ENCODE results near the gene ATP4B.

The ATP4B gene

DNA sequence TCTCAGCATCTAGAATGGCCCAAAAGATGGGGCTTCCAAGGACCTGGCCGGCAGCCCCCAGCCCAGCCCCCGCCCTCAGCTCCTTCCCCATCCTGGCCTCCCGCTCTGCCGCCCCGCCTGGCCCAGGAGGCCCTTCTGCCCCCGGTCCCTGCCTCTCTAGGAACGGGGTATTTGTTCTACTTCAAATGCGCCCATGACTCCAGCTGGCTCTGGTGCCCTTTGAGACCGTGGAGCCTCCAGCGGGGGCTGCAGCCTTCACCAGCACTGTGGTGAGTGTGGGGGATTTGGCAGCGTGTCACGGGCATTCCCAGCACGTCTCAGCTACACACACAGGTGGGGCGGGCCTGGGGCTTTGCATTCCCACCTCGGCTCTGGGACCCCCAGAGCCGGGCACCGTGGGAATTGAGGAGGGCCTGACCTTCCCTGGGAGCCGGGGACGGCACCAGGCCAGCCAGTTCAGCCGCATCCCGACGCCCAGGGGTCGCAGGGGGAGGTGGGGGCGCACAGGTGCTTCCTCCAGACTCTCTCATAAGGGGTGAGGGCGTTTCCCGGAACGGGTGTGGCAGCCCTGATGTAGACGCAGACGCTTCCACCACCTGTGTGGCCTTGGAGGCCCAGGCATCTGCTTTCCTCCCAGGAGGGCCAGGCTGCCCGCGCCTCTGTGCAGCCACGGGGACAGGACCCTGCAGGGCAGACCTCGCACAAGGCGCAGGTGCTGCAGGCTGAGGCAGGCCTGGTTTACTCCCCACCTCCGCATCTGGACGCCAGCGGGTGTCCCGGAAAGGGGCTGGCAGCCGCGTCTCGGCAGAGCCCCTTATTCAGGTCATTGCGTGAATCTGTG is 947 bp downstream of the ATP4B start:
- no peak for TF ChIP-seq Cebpa-rat (IDR thresholded peaks at IDR 0.05)
- peaks cover 69% of the 10 kb centered on the region for H3K4me1 ChIP-seq
- no peaks in the 10 kb centered on the region for H4K20me1 ChIP-seq
- H3K9me3 ChIP-seq: peaks cover 7% of the 10 kb centered on the region; the same call in 1 of the 2 replicates
- H3K4me3 ChIP-seq: peak overlapping the region; percentile 36; the same call in 1 of the 2 replicates
- H3K9ac ChIP-seq: no peak overlapping the region
- peaks cover 9% of the 10 kb centered on the region; the same call in 1 of the 2 replicates for H3K27me3 ChIP-seq
- H3K27ac ChIP-seq: no peak overlapping the region
- peak overlapping the region; percentile 87 for H3K4me2 ChIP-seq
- H3K36me3 ChIP-seq: no peaks in the 10 kb centered on the region

- H3K4me2 ChIP-seq: peak overlapping the region; percentile 87
- TF ChIP-seq Cebpa-rat (IDR thresholded peaks at IDR 0.05): no peak
- H3K36me3 ChIP-seq: no peaks in the 10 kb centered on the region
- H4K20me1 ChIP-seq: no peaks in the 10 kb centered on the region
- no peak overlapping the region; the same call in 1 of the 2 replicates for H3K27ac ChIP-seq
- H3K4me1 ChIP-seq: peaks cover 78% of the 10 kb centered on the region
- H3K9ac ChIP-seq: no peak overlapping the region
- peaks cover 7% of the 10 kb centered on the region; the same call in 1 of the 2 replicates for H3K9me3 ChIP-seq
- peaks cover 9% of the 10 kb centered on the region; the same call in 1 of the 2 replicates for H3K27me3 ChIP-seq
- no peak overlapping the region for H3K4me3 ChIP-seq
These were observed 1.9 kb downstream of the ATP4B start for GRCh38 chr13:113656003-113656588.

DNA sequence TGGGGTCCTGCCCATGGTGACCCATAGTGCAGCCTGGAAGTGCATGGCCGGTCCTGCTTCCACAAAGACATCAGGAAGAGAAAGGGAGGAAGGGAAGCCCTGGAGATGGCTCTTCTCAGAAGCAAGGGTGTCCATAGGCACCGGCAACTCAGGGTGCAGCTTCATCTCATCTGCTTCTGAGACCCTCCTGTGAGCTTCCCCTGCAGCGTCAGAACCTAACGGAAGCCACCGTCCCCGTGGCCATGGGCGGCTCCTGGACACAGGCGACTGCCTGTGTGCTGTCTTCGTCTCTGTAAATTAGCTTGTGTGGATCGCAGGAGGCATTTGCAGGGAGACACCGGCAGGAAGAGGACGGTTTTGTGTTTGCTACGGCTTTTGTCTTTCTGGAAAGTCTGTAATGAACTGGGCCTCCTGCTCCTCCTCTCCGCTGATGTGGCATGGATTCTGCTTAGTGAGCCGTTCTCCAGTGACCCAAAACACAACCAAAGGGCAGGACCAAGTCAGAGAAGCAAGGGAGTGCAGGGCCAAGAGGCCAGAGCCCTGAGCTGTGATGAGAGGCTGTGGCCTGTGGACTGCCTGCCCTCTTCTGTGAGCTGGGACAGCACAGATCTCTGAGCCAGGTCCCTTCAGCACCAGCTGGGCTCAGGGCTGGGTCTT is 2.5 kb downstream of the ATP4B start:
- H3K4me2 ChIP-seq: peak overlapping the region; percentile 87
- peaks cover 9% of the 10 kb centered on the region; the same call in 1 of the 2 replicates for H3K27me3 ChIP-seq
- no peaks in the 10 kb centered on the region for H4K20me1 ChIP-seq
- TF ChIP-seq Cebpa-rat (IDR thresholded peaks at IDR 0.05): no peak
- no peak overlapping the region for H3K9ac ChIP-seq
- H3K4me3 ChIP-seq: no peak overlapping the region
- peaks cover 1% of the 10 kb centered on the region; the same call in 1 of the 2 replicates for H3K9me3 ChIP-seq
- H3K36me3 ChIP-seq: no peaks in the 10 kb centered on the region
- no peak overlapping the region for H3K27ac ChIP-seq
- H3K4me1 ChIP-seq: peaks cover 78% of the 10 kb centered on the region

DNA sequence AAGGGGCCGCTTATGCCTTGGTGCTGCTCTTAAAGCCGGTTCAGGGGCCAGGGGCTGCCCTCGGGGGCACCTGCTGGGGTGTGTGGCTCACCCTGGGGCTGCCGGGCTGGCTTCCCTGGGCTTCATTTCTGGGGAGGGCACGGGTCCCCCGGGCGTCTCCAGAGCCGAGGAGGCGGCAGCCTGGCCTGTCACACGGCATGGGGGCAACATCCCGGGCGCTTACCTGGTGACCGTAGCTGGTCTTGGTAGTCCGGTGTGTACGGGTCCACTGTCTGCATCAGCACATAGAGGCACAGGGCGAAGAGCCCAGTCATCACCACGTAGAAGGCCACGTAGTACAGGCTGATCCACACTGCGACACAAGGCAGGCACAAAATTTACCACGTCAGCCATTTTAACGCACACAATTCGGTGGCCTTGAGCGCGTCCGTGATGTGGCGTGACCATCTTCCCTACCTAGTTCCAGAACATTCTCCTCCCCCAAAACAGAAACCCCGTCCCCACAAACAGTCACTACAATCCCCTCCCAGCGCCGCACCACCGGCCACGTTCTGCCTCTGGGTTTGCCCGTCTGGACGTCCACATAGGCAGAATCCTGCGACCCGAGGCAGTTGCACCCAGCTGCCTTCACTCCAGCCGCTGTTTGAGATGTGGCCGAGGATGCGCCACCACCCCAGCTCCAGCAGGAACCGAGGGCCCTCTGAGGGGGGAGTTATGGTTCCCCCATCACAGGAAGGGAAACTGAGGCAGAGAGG is 3.2 kb downstream of the ATP4B start:
- Histone ChIP-seq H3K4me2 (peak overlapping the region; percentile 87), H3K4me1 (peaks cover 78% of the 10 kb centered on the region), H3K9me3 (no peaks in the 10 kb centered on the region), H3K27me3 (peaks cover 9% of the 10 kb centered on the region; the same call in 1 of the 2 replicates), H3K9ac (no peak overlapping the region), H3K36me3 (no peaks in the 10 kb centered on the region), H3K27ac (no peak overlapping the region), H3K4me3 (no peak overlapping the region), H4K20me1 (no peaks in the 10 kb centered on the region)
- TF ChIP-seq Cebpa-rat (IDR thresholded peaks at IDR 0.05): no peak

- Histone ChIP-seq H3K9me3 (no peaks in the 10 kb centered on the region), H3K27ac (no peak overlapping the region), H3K9ac (no peak overlapping the region), H3K4me2 (peak overlapping the region; percentile 75), H3K27me3 (peaks cover 9% of the 10 kb centered on the region; the same call in 1 of the 2 replicates), H3K4me1 (peaks cover 78% of the 10 kb centered on the region), H3K36me3 (no peaks in the 10 kb centered on the region), H4K20me1 (no peaks in the 10 kb centered on the region), H3K4me3 (no peak overlapping the region)
- no peak for TF ChIP-seq Cebpa-rat (IDR thresholded peaks at IDR 0.05)
These were observed 3.8 kb downstream of the ATP4B start for GRCh38 chr13:113654175-113654560.

GRCh38 chr13:113653264-113654174 is 4.5 kb downstream of the ATP4B start:
- Histone ChIP-seq H3K27me3 (peaks cover 9% of the 10 kb centered on the region; the same call in 1 of the 2 replicates), H3K36me3 (no peaks in the 10 kb centered on the region), H4K20me1 (no peaks in the 10 kb centered on the region), H3K4me3 (0 out of 2 replicates have a peak overlapping the region, but pooled peaks have one; percentile 13), H3K4me2 (peak overlapping the region; percentile 75), H3K9me3 (no peaks in the 10 kb centered on the region), H3K27ac (no peak overlapping the region), H3K4me1 (peaks cover 73% of the 10 kb centered on the region), H3K9ac (no peak overlapping the region)
- TF ChIP-seq Cebpa-rat (IDR thresholded peaks at IDR 0.05): no peak

- Histone ChIP-seq H3K4me2 (peak overlapping the region; percentile 75), H3K9me3 (no peaks in the 10 kb centered on the region), H3K27me3 (peaks cover 9% of the 10 kb centered on the region; the same call in 1 of the 2 replicates), H3K9ac (0 out of 2 replicates have a peak overlapping the region, but pooled peaks have one; percentile 1), H3K4me3 (no peak overlapping the region), H3K27ac (peak overlapping the region; percentile 28; the same call in 1 of the 2 replicates), H3K4me1 (peaks cover 71% of the 10 kb centered on the region), H3K36me3 (no peaks in the 10 kb centered on the region), H4K20me1 (no peaks in the 10 kb centered on the region)
- no peak for TF ChIP-seq Cebpa-rat (IDR thresholded peaks at IDR 0.05)
These were observed 5.4 kb downstream of the ATP4B start for GRCh38 chr13:113652404-113653263.

Measured in BLaER1 (cell line).